Ovary (tissue), 9 donors: ENCODE results near the gene GPR55. TPM values are rescaled to one million over a fixed set of nuclear protein-coding genes. Genes with fewer than 3 reads are reported as not detected.

Source experiments
- DNase-seq, 5 donors: peaks; one replicate each; pipeline ENCODE4 v3.0.0-alpha.2; 2019 to 2020
- H3K27ac ChIP-seq, 2 donors: fragments of 200-600 bp; one replicate each; pipeline versions ENCODE4 v1.5.1 to v1.8.0; 2019 to 2022
- H3K27me3 ChIP-seq: fragments of 200-600 bp; one replicate; pipeline ENCODE4 v1.8.0; 2022
- H3K36me3 ChIP-seq: fragments of 200-600 bp; sonication (generic); one replicate; pipeline ENCODE4 v1.5.1; 2019
- H3K4me1 ChIP-seq: one replicate; pipeline ENCODE4 v1.8.1; 2013; ENCODE audit warnings: mild to moderate bottlenecking, moderate library complexity; ENCODE audit not compliant: insufficient read depth
- H3K4me3 ChIP-seq: fragments of 200-600 bp; sonication (generic); one replicate; pipeline ENCODE4 v1.5.1; 2017
- H3K9me3 ChIP-seq, 2 donors: fragments of 200-600 bp in 1 of 2; sonication (generic) in 1 of 2; one replicate each; pipeline versions ENCODE4 v1.5.1 to v1.8.1; 2013 to 2019; ENCODE audit warnings: mild to moderate bottlenecking in 1 of 2, moderate library complexity in 1 of 2
- EP300 ChIP-seq: sonication (generic); formaldehyde crosslinking; IDR thresholded peaks from one replicate; pipeline ENCODE4 v1.6.1; 2017; ENCODE audit warnings: antibody characterized with exemption
- POLR2A ChIP-seq: fragments of 450-650 bp; IDR thresholded peaks from one replicate; pipeline ENCODE4 v1.6.1; 2017; ENCODE audit warnings: antibody characterized with exemption, mild to moderate bottlenecking, moderate library complexity
- whole genome bisulfite sequencing, 3 donors: extraction: QIAGEN DNeasy Blood & Tissue Kit in 1 of 3; methylation state at CpG; one replicate each; pipeline versions ENCODE4 v1.1.5 to v1.1.7; 2013 to 2017; 5-methylcytosine and 5-hydroxymethylcytosine counted together
- intact Hi-C, 4 donors: fragments of 100-400 bp; cut with DNase I; formaldehyde crosslinking; loops; one replicate each; pipeline versions ENCODE4 v1.11.0 to v1.15.1; 2022 to 2023
- polyA plus RNA-seq, 2 donors: library from polyadenylated mRNA; stranded (reverse); fragments of 200-250 nt in 1 of 2; fragments of 350-450 nt in 1 of 2; fragmentation: Illumina TruSeq in 1 of 2; extraction: RNeasy Lipid Tissue Mini Kit (QIAGEN cat#74804) in 1 of 2; gene quantifications; one replicate each; pipeline ENCODE4 v1.2.3, GENCODE V29; 2013 to 2014
- total RNA-seq, 7 donors: library from RNA; depleted of rRNA in 2 of 7; stranded (reverse); fragments of >200 nt in 2 of 7; fragmentation: NEBNext Ultra II Directional in 3 of 7; extraction: Animal tissue kit (Norgen Biotek cat#: 25700) in 3 of 7; gene quantifications; one replicate each; pipeline versions ENCODE4 v1.1.0 to v1.2.4, GENCODE V29; 2016 to 2023
- TF ChIP-seq, protein P1 (sequence below), 3 donors: fragments of 450-650 bp in 2 of 3; fragments of 200-600 bp in 1 of 3; IDR thresholded peaks; one replicate each; pipeline versions ENCODE4 v1.5.1 to v1.8.0; 2016 to 2022; ENCODE audit warnings: antibody characterized with exemption in 3 of 3, mild to moderate bottlenecking in 1 of 3
- donor health status: DM: no; HTN: no; CAD: no; lungs with moderate emphysema.
- donor health status: DM: no; HTN: no; CAD: no.
- donor health status: Bipolar disorder and iron deficiency.
- donor health status: DM: yes; HTN: yes; CAD: no.
- donor health status: DM: no; HTN: no; CAD: no.
- donor health status: DM: yes; HTN: yes; CAD: no.

Gene GPR55
- total and polyA plus RNA-seq, 9 donors = 0.05 to 0.20 (median 0.14) TPM; not detected in 5

DNA sequence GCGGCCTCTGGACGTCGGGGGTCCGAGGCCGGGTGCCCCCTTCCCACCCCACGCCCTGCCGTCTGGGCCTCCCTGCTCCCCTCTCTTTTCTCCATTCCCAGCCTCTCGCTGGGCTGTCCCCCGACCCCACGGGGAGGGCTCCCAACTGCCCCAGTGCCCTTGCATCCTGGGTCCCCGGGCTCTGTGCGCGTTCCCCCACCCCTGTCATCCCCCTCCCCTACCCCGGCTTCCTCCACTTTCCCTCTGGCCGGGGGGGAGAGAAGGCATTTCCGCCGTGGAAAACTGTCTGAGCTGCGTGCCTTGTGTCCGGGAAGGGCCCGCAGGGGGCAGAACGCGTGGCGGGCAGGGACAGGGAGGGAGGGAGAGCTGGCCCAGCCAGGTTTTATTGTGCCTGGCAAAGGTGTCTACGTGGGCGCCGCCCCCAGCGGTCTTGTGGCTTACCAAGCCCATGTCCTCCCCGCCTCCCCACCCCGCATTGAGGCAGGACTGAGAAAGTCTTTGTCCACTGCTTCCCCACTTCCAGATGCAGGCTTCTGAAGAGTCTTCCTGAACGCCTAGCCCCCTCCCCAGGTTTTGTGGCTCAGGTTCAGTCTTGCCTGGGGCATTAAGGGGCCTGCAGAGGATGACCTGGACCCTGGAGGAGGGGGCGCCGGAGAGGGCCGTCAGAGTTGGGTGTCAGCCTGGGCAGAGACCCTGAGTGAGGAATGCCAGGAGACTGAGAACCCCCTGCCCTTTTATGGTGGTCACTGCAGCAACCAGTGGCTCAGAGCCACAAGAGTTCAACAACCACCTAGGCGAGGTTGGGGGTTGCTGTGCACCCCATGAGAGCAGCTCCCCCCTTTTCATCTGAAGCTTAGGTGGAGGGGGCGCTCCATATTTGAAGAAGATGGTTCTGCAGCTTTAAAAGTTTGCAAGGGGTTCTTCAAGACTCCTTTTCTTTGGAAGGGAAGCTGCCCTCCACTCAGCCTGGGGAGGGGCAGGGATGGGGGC, 59.0 kb downstream of the GPR55 start:
- H3K27ac ChIP-seq = peak overlapping the region in 1 of 2 donors; percentile 28
- TF ChIP-seq EP300 (no peak), POLR2A (no peak)
- TF ChIP-seq, protein P1, sequence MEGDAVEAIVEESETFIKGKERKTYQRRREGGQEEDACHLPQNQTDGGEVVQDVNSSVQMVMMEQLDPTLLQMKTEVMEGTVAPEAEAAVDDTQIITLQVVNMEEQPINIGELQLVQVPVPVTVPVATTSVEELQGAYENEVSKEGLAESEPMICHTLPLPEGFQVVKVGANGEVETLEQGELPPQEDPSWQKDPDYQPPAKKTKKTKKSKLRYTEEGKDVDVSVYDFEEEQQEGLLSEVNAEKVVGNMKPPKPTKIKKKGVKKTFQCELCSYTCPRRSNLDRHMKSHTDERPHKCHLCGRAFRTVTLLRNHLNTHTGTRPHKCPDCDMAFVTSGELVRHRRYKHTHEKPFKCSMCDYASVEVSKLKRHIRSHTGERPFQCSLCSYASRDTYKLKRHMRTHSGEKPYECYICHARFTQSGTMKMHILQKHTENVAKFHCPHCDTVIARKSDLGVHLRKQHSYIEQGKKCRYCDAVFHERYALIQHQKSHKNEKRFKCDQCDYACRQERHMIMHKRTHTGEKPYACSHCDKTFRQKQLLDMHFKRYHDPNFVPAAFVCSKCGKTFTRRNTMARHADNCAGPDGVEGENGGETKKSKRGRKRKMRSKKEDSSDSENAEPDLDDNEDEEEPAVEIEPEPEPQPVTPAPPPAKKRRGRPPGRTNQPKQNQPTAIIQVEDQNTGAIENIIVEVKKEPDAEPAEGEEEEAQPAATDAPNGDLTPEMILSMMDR (IDR thresholded peaks at IDR 0.05) = no peak
- intact Hi-C loops = no loop called here

GRCh38 chr2:230865307-230865765, 59.7 kb downstream of the GPR55 start:
- no peak for DNase-seq
- H3K27ac ChIP-seq = no peak overlapping the region
- 1 to 2% (median 1%) methylated on average over 24 of the region's 24 CpGs for WGBS, 3 donors
- no peak for TF ChIP-seq EP300
- no peak for TF ChIP-seq POLR2A
- TF ChIP-seq, protein P1 (IDR thresholded peaks at IDR 0.05) = no peak
- peak overlapping the region; percentile 67 for H3K4me3 ChIP-seq
- H3K4me1 ChIP-seq = peaks cover 7% of the 10 kb centered on the region
- intact Hi-C loops = no loop called here
- H3K27me3 ChIP-seq = no peaks in the 10 kb centered on the region
- no peaks in the 10 kb centered on the region for H3K9me3 ChIP-seq
- H3K36me3 ChIP-seq = no peaks in the 10 kb centered on the region

More for the DNA sequence above, 59.0 kb downstream of the GPR55 start:
- peak in 2 of 5 donors; percentile 53 to 62 for DNase-seq
- Histone ChIP-seq H3K4me3 (peak overlapping the region; percentile 67), H3K4me1 (peaks cover 7% of the 10 kb centered on the region), H3K36me3 (no peaks in the 10 kb centered on the region), H3K27me3 (no peaks in the 10 kb centered on the region), H3K9me3 (no peaks in the 10 kb centered on the region)
- WGBS, 3 donors = 9 to 11% (median 10%) methylated on average over 35 of the region's 35 CpGs

DNA sequence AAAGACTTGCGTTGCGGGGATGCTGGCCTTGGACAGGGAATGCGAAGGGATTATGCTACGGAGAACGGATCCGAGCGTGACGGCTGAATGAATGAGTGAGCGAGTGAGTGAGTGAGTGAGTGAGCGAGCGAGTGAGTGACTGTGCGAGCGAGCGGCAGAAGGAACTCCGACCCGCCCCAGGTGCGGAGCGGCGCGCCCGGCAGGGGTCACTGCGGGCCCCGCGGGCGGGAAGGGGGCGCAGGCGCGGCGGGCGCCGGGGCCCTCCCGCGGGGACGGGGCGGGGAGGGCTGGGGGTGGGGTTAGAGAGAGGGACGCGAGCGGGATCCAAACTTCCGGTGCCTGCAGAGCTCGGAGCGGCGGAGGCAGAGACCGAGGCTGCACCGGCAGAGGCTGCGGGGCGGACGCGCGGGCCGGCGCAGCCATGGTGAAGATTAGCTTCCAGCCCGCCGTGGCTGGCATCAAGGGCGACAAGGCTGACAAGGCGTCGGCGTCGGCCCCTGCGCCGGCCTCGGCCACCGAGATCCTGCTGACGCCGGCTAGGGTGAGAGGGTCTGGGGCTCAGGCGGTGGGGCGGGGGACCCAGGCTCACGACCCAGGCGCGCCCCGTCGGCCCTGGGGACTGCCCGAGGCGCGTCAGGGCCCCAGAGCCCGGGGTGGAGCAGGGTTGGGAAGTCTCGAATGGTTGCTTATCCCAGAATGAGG, 60.3 kb downstream of the GPR55 start, which contains the start of gene ITM2C:
TSS of gene ITM2C (plus strand) at position 338 of the 702 bp plus-strand sequence. CDS start at position 422, 84 bp downstream.
- peak; percentile 58 to 77 (median 63) for DNase-seq
- TF ChIP-seq EP300 = no peak
- TF ChIP-seq, protein P1 (IDR thresholded peaks at IDR 0.05) = peak in 1 of 3 donors; percentile 31
- Histone ChIP-seq H3K27ac (peak within 1 kb of the TSS in 1 of 2 donors; percentile 28), H3K4me1 (peaks cover 7% of the 10 kb centered on the region), H3K36me3 (no peaks in the 10 kb centered on the region), H3K9me3 (no peaks in the 10 kb centered on the region), H3K4me3 (peak within 1 kb of the TSS; percentile 67), H3K27me3 (no peaks in the 10 kb centered on the region)
- WGBS, 3 donors = 0% methylated on average over 54 to 76 of the region's 76 CpGs
- intact Hi-C loops = no loop called here

GRCh38 chr2:230864122-230864604, 60.9 kb downstream of the GPR55 start:
- peaks cover 7% of the 10 kb centered on the region for H3K4me1 ChIP-seq
- intact Hi-C loops = no loop called here

More at GRCh38 chr2:230864122-230864604, 60.9 kb downstream of the GPR55 start:
- TF ChIP-seq EP300 = no peak
- no peak for TF ChIP-seq POLR2A
- TF ChIP-seq, protein P1 (IDR thresholded peaks at IDR 0.05) = no peak
- H3K36me3 ChIP-seq = no peaks in the 10 kb centered on the region
- peak overlapping the region; percentile 67 for H3K4me3 ChIP-seq
- 26 to 34% (median 32%) methylated on average over 18 of the region's 18 CpGs for WGBS, 3 donors
- no peak for DNase-seq
- H3K27ac ChIP-seq = no peak overlapping the region
- no peaks in the 10 kb centered on the region for H3K27me3 ChIP-seq
- H3K9me3 ChIP-seq = no peaks in the 10 kb centered on the region
